Glutamatergic neuron (in vitro differentiated cells): ENCODE data around the gene HNRNPK. TPM values are rescaled to one million over a fixed set of nuclear protein-coding genes. Genes with fewer than 3 reads are reported as not detected.

Experiments
- DNase-seq: peaks from one replicate; pipeline ENCODE4 v3.0.0; 2022
- H3K27ac Mint-ChIP-seq: one replicate; pipeline ENCODE4 v1.8.0; 2020; ENCODE audit warnings: mild to moderate bottlenecking, mixed read lengths, inconsistent platforms; ENCODE audit not compliant: unreplicated experiment
- H3K27me3 Mint-ChIP-seq: one replicate; pipeline ENCODE4 v1.8.0; 2020; ENCODE audit warnings: mild to moderate bottlenecking, moderate library complexity, mixed read lengths, inconsistent platforms; ENCODE audit not compliant: unreplicated experiment
- H3K36me3 Mint-ChIP-seq: one replicate; pipeline ENCODE4 v1.8.0; 2020; ENCODE audit warnings: mild to moderate bottlenecking, mixed read lengths, inconsistent platforms; ENCODE audit not compliant: unreplicated experiment
- H3K4me1 Mint-ChIP-seq: one replicate; pipeline ENCODE4 v1.8.0; 2020; ENCODE audit warnings: mild to moderate bottlenecking, low read depth, mixed read lengths, inconsistent platforms; ENCODE audit not compliant: unreplicated experiment
- H3K4me3 Mint-ChIP-seq: one replicate; pipeline ENCODE4 v1.8.0; 2020; ENCODE audit warnings: mild to moderate bottlenecking, mixed read lengths, inconsistent platforms; ENCODE audit not compliant: unreplicated experiment
- H3K9me3 Mint-ChIP-seq: one replicate; pipeline ENCODE4 v1.8.0; 2020; ENCODE audit warnings: mild to moderate bottlenecking, moderate library complexity, mixed read lengths, inconsistent platforms; ENCODE audit not compliant: unreplicated experiment
- total RNA-seq: library from RNA; stranded (reverse); fragmentation: NEBNext Ultra II Directional; extraction: Animal tissue kit (Norgen Biotek cat#: 25700); gene quantifications from one replicate; pipeline ENCODE4 v1.2.1, GENCODE V29; 2021; ENCODE audit not compliant: unreplicated experiment
- TF ChIP-seq, protein P1 (sequence below): fragments of 200-600 bp; sonication (generic); IDR thresholded peaks from one replicate; pipeline ENCODE4 v1.5.0; 2021; ENCODE audit not compliant: partially characterized antibody, unreplicated experiment

Gene HNRNPK
- total RNA-seq, 1 donor from 2014 or later, result 763 TPM

- H3K27ac Mint-ChIP-seq, result no peak overlapping the region
- no peaks in the 10 kb centered on the region for H3K36me3 Mint-ChIP-seq
These were observed 8.5 kb downstream of the HNRNPK start for GRCh38 chr9:83971485-83971884.

DNA sequence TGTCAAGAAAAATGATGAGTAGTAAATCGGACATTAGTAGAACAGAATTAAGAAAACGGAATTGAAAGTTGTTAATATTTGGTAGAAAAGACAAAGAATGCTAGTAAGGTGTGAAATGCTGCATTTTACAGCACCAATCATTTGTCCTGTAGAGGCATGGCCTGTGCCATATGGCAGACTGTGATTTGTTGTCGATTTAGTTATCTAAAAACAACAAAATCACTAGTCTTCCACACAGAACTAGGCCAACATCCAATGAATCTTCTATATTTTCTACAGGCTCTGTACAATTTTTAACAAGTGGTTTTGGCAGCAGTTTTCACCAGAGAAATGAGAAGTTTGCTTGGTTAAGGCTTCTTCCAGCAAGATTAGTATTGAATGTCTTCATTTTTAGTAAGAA lies 10.4 kb downstream of the HNRNPK start:
- TF ChIP-seq, protein P1, sequence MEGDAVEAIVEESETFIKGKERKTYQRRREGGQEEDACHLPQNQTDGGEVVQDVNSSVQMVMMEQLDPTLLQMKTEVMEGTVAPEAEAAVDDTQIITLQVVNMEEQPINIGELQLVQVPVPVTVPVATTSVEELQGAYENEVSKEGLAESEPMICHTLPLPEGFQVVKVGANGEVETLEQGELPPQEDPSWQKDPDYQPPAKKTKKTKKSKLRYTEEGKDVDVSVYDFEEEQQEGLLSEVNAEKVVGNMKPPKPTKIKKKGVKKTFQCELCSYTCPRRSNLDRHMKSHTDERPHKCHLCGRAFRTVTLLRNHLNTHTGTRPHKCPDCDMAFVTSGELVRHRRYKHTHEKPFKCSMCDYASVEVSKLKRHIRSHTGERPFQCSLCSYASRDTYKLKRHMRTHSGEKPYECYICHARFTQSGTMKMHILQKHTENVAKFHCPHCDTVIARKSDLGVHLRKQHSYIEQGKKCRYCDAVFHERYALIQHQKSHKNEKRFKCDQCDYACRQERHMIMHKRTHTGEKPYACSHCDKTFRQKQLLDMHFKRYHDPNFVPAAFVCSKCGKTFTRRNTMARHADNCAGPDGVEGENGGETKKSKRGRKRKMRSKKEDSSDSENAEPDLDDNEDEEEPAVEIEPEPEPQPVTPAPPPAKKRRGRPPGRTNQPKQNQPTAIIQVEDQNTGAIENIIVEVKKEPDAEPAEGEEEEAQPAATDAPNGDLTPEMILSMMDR, result no peak
- Mint-ChIP-seq H3K4me3 (no peak overlapping the region), H3K36me3 (no peaks in the 10 kb centered on the region), H3K27me3 (peaks cover 2% of the 10 kb centered on the region), H3K9me3 (peaks cover 8% of the 10 kb centered on the region), H3K27ac (no peak overlapping the region), H3K4me1 (peaks cover 28% of the 10 kb centered on the region)
- DNase-seq, result no peak

More at GRCh38 chr9:83971485-83971884, 8.5 kb downstream of the HNRNPK start:
- no peak overlapping the region for H3K4me3 Mint-ChIP-seq
- no peak for DNase-seq
- TF ChIP-seq, protein P1, result no peak
- H3K4me1 Mint-ChIP-seq, result peaks cover 35% of the 10 kb centered on the region
- peaks cover 2% of the 10 kb centered on the region for H3K9me3 Mint-ChIP-seq
- H3K27me3 Mint-ChIP-seq, result peaks cover 2% of the 10 kb centered on the region

- Mint-ChIP-seq H3K4me3 (peak overlapping the region; percentile 35), H3K27me3 (peaks cover 2% of the 10 kb centered on the region), H3K36me3 (no peaks in the 10 kb centered on the region), H3K4me1 (peaks cover 25% of the 10 kb centered on the region), H3K9me3 (peaks cover 8% of the 10 kb centered on the region), H3K27ac (peak overlapping the region; percentile 45)
- TF ChIP-seq, protein P1, result no peak
- DNase-seq, result no peak
These were observed 12.9 kb downstream of the HNRNPK start for GRCh38 chr9:83967073-83967472.

DNA sequence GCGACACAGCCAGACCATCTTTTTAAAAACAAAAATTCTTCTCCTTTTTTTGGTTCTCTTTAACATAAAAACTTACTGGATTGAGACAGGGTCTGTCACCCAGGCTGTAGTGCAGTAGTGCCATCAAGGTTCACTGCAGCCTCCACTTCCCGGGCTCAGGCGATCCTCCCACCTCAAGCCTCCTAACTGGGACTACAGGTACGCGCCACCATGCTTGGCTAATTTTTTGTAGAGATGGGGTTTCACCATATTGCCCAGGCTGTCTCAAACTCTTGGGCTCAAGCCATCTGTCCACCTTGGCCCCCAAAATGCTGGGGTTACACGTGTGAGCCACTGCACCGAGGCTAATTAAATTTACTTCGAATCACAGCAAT lies 13.8 kb downstream of the HNRNPK start:
- TF ChIP-seq, protein P1, result no peak
- Mint-ChIP-seq H3K4me1 (peaks cover 21% of the 10 kb centered on the region), H3K27ac (peak overlapping the region; percentile 85), H3K4me3 (no peak overlapping the region), H3K9me3 (peaks cover 8% of the 10 kb centered on the region), H3K36me3 (no peaks in the 10 kb centered on the region), H3K27me3 (peaks cover 2% of the 10 kb centered on the region)
- no peak for DNase-seq

DNA sequence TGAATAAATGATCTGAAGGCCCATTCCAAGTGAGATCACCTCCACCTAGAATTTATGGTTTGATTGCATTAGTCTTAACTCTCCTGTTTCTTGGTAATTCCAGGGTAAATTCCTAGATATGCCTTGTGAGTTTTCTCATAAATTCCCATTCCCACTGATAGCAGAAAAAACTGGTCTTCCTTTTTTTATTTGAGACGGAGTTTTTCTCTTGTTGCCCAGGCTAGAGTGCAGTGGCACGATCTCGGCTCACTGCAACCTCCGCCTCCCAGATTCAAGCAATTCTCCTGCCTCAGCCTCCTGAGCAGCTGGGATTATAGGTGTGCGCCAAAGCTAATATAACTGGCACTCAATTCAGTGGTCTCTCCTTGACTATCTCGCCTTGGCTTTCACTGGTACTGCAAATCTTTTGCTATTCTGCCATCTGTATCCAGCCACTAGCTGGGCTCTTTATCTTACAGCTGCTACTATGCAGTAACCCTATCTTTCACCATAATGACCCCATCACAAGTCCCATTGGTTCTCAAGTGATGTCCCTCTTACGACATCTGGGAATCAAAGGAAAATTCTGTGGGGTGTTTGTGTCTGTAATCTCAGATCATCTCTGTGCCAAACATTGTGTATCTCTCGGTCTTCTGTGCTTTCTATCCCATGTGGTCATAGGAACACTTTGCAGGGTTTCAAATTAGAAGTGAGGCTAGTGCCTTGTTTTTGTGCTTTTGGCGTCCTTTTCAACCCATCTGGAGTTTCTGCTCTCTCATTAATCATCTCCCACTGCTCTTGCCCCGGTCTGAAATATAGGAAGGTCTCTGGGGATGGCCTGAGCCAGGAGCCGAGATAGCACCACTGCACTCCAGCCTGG lies 14.4 kb downstream of the HNRNPK start:
- TF ChIP-seq, protein P1, result no peak
- H3K9me3 Mint-ChIP-seq, result peaks cover 8% of the 10 kb centered on the region
- no peaks in the 10 kb centered on the region for H3K36me3 Mint-ChIP-seq
- no peak for DNase-seq
- H3K4me1 Mint-ChIP-seq, result peaks cover 19% of the 10 kb centered on the region
- peak overlapping the region; percentile 85 for H3K27ac Mint-ChIP-seq
- peaks cover 2% of the 10 kb centered on the region for H3K27me3 Mint-ChIP-seq
- H3K4me3 Mint-ChIP-seq, result no peak overlapping the region
